Spleen (tissue), 7 donors: ENCODE results near the gene EYS.

ENCODE experiments used
- CTCF ChIP-seq, 11 experiments: fragments of 200-600 bp in 7 of 11; fragments of 450-650 bp in 4 of 11; sonication (generic) in 4 of 11; IDR thresholded peaks in 8 of 11; conservative IDR thresholded peaks in 3 of 11; 1 replicate in 7 of 11; 2 replicates in 4 of 11; pipeline versions ENCODE4 v1.4.0 to v1.8.0; 2016 to 2021; ENCODE audit warnings: antibody characterized with exemption in 11 of 11, inconsistent platforms in 4 of 11, mild to moderate bottlenecking in 1 of 11
- POLR2A ChIP-seq, 3 donors: fragments of 450-650 bp; IDR thresholded peaks; one replicate each; pipeline ENCODE4 v1.5.1; 2017; ENCODE audit warnings: antibody characterized with exemption in 3 of 3, mild to moderate bottlenecking in 1 of 3
- POLR2AphosphoS5 ChIP-seq, 3 donors: sonication (generic); formaldehyde crosslinking; IDR thresholded peaks; one replicate each; pipeline ENCODE4 v1.5.1; 2017; ENCODE audit warnings: antibody characterized with exemption in 3 of 3
- donor health status: DM: no; HTN: no; CAD: no; lungs with moderate emphysema.
- donor health status: DM: no; HTN: no; CAD: no.
- donor health status: DM: no; HTN: no; CAD: no.

GRCh38 chr6:64049736-64050135 lies 1657.3 kb downstream of the EYS start:
- TF ChIP-seq CTCF (IDR thresholded peaks at IDR 0.05 in 8 of 11, conservative IDR thresholded peaks at IDR 0.05 in 3 of 11) (no peak), POLR2A (IDR thresholded peaks at IDR 0.05) (no peak), POLR2AphosphoS5 (IDR thresholded peaks at IDR 0.05) (no peak)
